ENCODE data around the gene MPRIP.
A peak's percentile ranks its signal among the peaks of the same experiment; 100 is the strongest.

Gene MPRIP

DNA sequence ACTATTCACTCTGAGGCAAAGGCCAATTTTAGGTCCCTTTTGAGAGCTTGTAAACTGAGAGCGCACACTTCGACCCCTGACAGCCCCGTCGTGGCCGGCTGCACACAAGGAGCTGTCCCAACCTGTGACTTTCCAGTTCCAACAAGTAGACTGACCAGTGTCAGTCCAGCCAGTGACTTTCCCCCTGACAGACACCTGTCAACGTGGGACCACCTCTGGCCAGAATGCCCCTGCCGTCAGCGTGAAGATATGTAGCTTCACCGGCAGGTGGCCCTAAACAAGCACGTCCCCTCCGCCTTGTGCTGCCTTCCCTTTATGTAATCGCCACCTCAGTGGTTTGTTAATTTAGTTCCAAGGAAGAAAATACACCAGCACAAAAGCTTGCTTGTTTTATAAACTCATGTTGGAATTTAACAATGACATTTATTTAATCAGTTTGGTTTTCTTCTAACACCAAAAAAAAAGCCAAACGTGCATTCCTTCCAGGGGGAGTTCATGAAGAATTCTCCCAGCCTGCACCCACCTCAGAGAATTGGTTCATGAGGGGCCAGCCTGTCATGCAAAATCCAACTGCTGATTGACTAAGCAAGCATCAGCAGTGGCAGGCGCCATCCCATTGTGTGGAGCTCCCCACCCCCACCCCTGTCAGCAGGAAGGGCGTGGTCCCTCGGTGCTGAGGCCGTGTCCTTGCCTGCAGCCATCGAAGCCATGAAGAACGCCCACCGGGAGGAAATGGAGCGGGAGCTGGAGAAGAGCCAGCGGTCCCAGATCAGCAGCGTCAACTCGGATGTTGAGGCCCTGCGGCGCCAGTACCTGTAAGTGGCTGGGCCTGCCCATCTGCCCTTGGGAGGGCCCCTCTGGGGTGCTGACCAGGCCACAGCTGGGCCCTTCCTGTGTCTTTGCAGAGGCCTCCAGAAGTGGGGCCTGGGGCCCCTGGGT, 130.0 kb downstream of the MPRIP start:
- no peak for TF ChIP-seq ZNF473 (tag by site-specific recombination; IDR thresholded peaks at IDR 0.05)
- TF ChIP-seq KLF1 (tag by site-specific recombination; IDR thresholded peaks at IDR 0.05): 0 out of 2 replicates have a peak, but pooled peaks have one; percentile 45
- Histone ChIP-seq H3K36me3 (ENCODE audit: control insufficient read depth in 2 of 2, insufficient read depth in 1 of 2, low read length in 2 of 2) (peaks cover 4 to 94% of the 10 kb centered on the region in 2 experiments), H3K9me3 (ENCODE audit: control insufficient read depth, insufficient read depth, low read depth, low read length) (no peaks in the 10 kb centered on the region), H3K4me1 (ENCODE audit: control insufficient read depth, insufficient read depth, low read length) (no peaks in the 10 kb centered on the region), H3K4me3 (ENCODE audit: low read depth, low read length) (no peak overlapping the region), H3K27ac (ENCODE audit: extremely low read depth, low read depth, low read length) (no peak overlapping the region)
- CTCF ChIA-PET: interaction anchor here (0.5 to 1.7 kb wide), 10 partner anchors 9 to 775 kb away, joined by 3 to 6 read pairs (median 4); no protein-coding TSS in a partner anchor
- POLR2A ChIA-PET: interaction anchor here (1.2 kb wide), 1 partner anchor 65 kb away, joined by 4 read pairs; the partner anchor contains the start of gene FLCN

- ChIA-PET CTCF (interaction anchor here (0.5 to 1.7 kb wide), 8 partner anchors 9 to 775 kb away, joined by 3 to 6 read pairs (median 4); no protein-coding TSS in a partner anchor), POLR2A (interaction anchor here (1.2 kb wide), 1 partner anchor 64 kb away, joined by 4 read pairs; the partner anchor contains the start of gene FLCN)
- H3K9me3 ChIP-seq (ENCODE audit: control insufficient read depth, insufficient read depth, low read depth, low read length): no peaks in the 10 kb centered on the region
- H3K36me3 ChIP-seq (ENCODE audit: control insufficient read depth in 2 of 2, insufficient read depth in 1 of 2, low read length in 2 of 2): peaks cover 11 to 94% of the 10 kb centered on the region in 2 experiments
- TF ChIP-seq ZNF112 (tag by site-specific recombination; IDR thresholded peaks at IDR 0.05) (no peak), ZNF433 (tag by site-specific recombination; IDR thresholded peaks at IDR 0.05; ENCODE audit: low read depth) (no peak), IKZF3 (tag by site-specific recombination; IDR thresholded peaks at IDR 0.05) (no peak), ZNF843 (tag by site-specific recombination; IDR thresholded peaks at IDR 0.05) (no peak), ZNF302 (tag by site-specific recombination; IDR thresholded peaks at IDR 0.05; ENCODE audit: low read depth) (no peak), ZNF416 (tag by site-specific recombination; IDR thresholded peaks at IDR 0.05) (no peak), ZNF664 (tag by site-specific recombination; IDR thresholded peaks at IDR 0.05) (no peak), MEIS1 (CRISPR knock-in tag; IDR thresholded peaks at IDR 0.05; ENCODE audit: borderline replicate concordance) (no peak), ZNF394 (tag by site-specific recombination; IDR thresholded peaks at IDR 0.05; ENCODE audit: borderline replicate concordance) (no peak), ZNF785 (tag by site-specific recombination; IDR thresholded peaks at IDR 0.05) (no peak), ZNF791 (tag by site-specific recombination; IDR thresholded peaks at IDR 0.05) (no peak), ZNF629 (tag by site-specific recombination; IDR thresholded peaks at IDR 0.05) (no peak), ZNF530 (tag by site-specific recombination; IDR thresholded peaks at IDR 0.05; ENCODE audit: low read depth) (no peak)
- TF ChIP-seq, protein P1, sequence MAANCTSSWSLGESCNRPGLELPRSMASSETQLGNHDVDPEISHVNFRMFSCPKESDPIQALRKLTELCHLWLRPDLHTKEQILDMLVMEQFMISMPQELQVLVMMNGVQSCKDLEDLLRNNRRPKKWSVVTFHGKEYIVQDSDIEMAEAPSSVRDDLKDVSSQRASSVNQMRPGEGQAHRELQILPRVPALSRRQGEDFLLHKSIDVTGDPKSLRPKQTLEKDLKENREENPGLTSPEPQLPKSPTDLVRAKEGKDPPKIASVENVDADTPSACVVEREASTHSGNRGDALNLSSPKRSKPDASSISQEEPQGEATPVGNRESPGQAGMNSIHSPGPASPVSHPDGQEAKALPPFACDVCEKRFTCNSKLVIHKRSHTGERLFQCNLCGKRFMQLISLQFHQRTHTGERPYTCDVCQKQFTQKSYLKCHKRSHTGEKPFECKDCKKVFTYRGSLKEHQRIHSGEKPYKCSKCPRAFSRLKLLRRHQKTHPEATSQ (tag by site-specific recombination; IDR thresholded peaks at IDR 0.05): no peak
- H3K27ac ChIP-seq (ENCODE audit: extremely low read depth, low read depth, low read length): no peak overlapping the region
- H3K4me1 ChIP-seq (ENCODE audit: control insufficient read depth, insufficient read depth, low read length): no peaks in the 10 kb centered on the region
- no peak overlapping the region for H3K4me3 ChIP-seq (ENCODE audit: low read depth, low read length)
These were observed 130.7 kb downstream of the MPRIP start for GRCh38 chr17:17172990-17173389.

DNA sequence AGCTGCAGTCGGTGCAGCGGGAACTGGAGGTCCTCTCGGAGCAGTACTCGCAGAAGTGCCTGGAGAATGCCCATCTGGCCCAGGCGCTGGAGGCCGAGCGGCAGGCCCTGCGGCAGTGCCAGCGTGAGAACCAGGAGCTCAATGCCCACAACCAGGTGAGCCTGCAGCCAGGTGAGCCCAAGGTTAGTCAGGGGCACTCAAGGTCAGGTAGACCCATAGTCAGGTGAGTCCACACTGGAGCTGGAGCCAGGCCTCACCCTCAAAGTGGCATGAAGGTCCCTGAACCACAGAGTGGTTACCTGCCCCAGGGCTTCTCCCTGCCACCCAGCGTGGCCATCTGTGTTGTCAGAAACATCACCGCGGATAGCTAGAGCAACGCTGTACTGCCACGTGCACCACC, 131.7 kb downstream of the MPRIP start:
- ChIA-PET POLR2A (no interaction called here), CTCF (interaction anchor here (1.0 kb wide), 1 partner anchor 174 kb away, joined by 3 read pairs; no protein-coding TSS in a partner anchor)
- Histone ChIP-seq H3K9me3 (ENCODE audit: control insufficient read depth, insufficient read depth, low read depth, low read length) (no peaks in the 10 kb centered on the region), H3K4me1 (ENCODE audit: control insufficient read depth, insufficient read depth, low read length) (no peaks in the 10 kb centered on the region), H3K4me3 (ENCODE audit: low read depth, low read length) (no peak overlapping the region), H3K27ac (ENCODE audit: extremely low read depth, low read depth, low read length) (no peak overlapping the region), H3K36me3 (ENCODE audit: control insufficient read depth in 2 of 2, insufficient read depth in 1 of 2, low read length in 2 of 2) (peaks cover 17 to 94% of the 10 kb centered on the region in 2 experiments)
- TF ChIP-seq ZSCAN16 (tag by site-specific recombination; IDR thresholded peaks at IDR 0.05): no peak
- no peak for TF ChIP-seq ZNF10 (tag by site-specific recombination; IDR thresholded peaks at IDR 0.05)
- TF ChIP-seq ZNF843 (tag by site-specific recombination; IDR thresholded peaks at IDR 0.05): no peak
- TF ChIP-seq, protein P2, sequence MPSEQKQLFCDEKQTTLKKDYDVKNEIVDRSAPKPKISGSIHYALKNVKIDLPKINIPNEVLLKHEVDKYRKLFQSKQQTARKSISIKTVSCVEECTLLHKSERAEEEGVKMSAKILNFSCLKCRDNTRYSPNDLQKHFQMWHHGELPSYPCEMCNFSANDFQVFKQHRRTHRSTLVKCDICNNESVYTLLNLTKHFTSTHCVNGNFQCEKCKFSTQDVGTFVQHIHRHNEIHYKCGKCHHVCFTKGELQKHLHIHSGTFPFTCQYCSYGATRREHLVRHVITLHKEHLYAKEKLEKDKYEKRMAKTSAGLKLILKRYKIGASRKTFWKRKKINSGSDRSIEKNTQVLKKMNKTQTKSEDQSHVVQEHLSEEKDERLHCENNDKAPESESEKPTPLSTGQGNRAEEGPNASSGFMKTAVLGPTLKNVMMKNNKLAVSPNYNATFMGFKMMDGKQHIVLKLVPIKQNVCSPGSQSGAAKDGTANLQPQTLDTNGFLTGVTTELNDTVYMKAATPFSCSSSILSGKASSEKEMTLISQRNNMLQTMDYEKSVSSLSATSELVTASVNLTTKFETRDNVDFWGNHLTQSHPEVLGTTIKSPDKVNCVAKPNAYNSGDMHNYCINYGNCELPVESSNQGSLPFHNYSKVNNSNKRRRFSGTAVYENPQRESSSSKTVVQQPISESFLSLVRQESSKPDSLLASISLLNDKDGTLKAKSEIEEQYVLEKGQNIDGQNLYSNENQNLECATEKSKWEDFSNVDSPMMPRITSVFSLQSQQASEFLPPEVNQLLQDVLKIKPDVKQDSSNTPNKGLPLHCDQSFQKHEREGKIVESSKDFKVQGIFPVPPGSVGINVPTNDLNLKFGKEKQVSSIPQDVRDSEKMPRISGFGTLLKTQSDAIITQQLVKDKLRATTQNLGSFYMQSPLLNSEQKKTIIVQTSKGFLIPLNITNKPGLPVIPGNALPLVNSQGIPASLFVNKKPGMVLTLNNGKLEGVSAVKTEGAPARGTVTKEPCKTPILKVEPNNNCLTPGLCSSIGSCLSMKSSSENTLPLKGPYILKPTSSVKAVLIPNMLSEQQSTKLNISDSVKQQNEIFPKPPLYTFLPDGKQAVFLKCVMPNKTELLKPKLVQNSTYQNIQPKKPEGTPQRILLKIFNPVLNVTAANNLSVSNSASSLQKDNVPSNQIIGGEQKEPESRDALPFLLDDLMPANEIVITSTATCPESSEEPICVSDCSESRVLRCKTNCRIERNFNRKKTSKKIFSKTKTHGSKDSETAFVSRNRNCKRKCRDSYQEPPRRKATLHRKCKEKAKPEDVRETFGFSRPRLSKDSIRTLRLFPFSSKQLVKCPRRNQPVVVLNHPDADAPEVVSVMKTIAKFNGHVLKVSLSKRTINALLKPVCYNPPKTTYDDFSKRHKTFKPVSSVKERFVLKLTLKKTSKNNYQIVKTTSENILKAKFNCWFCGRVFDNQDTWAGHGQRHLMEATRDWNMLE (tag by site-specific recombination; conservative IDR thresholded peaks at IDR 0.05; ENCODE audit: low read depth): no peak
- TF ChIP-seq, protein P3, sequence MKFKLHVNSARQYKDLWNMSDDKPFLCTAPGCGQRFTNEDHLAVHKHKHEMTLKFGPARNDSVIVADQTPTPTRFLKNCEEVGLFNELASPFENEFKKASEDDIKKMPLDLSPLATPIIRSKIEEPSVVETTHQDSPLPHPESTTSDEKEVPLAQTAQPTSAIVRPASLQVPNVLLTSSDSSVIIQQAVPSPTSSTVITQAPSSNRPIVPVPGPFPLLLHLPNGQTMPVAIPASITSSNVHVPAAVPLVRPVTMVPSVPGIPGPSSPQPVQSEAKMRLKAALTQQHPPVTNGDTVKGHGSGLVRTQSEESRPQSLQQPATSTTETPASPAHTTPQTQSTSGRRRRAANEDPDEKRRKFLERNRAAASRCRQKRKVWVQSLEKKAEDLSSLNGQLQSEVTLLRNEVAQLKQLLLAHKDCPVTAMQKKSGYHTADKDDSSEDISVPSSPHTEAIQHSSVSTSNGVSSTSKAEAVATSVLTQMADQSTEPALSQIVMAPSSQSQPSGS (tag by site-specific recombination; IDR thresholded peaks at IDR 0.05; ENCODE audit: low read depth): no peak
- no peak for TF ChIP-seq ZNF629 (tag by site-specific recombination; IDR thresholded peaks at IDR 0.05)
- TF ChIP-seq ZNF561 (tag by site-specific recombination; IDR thresholded peaks at IDR 0.05; ENCODE audit: borderline replicate concordance): no peak
